HUES64 (cell line): ENCODE measurements around the gene RAD51D.
A peak's percentile ranks its signal among the peaks of the same experiment; 100 is the strongest.
"Not testable (repeated sequence)": the region's sequence is repeated elsewhere in the genome, so short reads cannot be mapped to it uniquely, and the experiment has no call there.

Experiments used
- H3K27ac ChIP-seq: 2 replicates; pipeline ENCODE4 v1.7.0; 2013; ENCODE audit warnings: low read depth, low read length, inconsistent platforms
- H3K27me3 ChIP-seq: 2 replicates; pipeline ENCODE4 v1.6.1; 2013; ENCODE audit warnings: mild to moderate bottlenecking, low read length; ENCODE audit not compliant: insufficient read depth
- H3K36me3 ChIP-seq: 2 replicates; pipeline ENCODE4 v1.6.1; 2013; ENCODE audit warnings: mild to moderate bottlenecking, low read length; ENCODE audit not compliant: insufficient read depth
- H3K4me1 ChIP-seq: 2 replicates; pipeline ENCODE4 v1.6.1; 2013; ENCODE audit warnings: mild to moderate bottlenecking, low read length, moderate library complexity; ENCODE audit not compliant: insufficient read depth
- H3K4me3 ChIP-seq: 2 replicates; pipeline ENCODE4 v1.5.1; 2013; ENCODE audit warnings: mild to moderate bottlenecking, low read length, moderate library complexity
- H3K9ac ChIP-seq: 2 replicates; pipeline ENCODE4 v1.6.1; 2013; ENCODE audit warnings: mild to moderate bottlenecking, low read depth, low read length
- H3K9me3 ChIP-seq: 2 replicates; pipeline ENCODE4 v1.6.1; 2013; ENCODE audit warnings: low read depth, low read length; ENCODE audit not compliant: insufficient read depth
- WGBS: fragments of 150-250, 120-280 bp; methylation state at CpG from one replicate; pipeline ENCODE4 v1.1.7; 2013; ENCODE audit warnings: missing lambda C conversion rate; 5-methylcytosine and 5-hydroxymethylcytosine counted together

RAD51D gene

DNA sequence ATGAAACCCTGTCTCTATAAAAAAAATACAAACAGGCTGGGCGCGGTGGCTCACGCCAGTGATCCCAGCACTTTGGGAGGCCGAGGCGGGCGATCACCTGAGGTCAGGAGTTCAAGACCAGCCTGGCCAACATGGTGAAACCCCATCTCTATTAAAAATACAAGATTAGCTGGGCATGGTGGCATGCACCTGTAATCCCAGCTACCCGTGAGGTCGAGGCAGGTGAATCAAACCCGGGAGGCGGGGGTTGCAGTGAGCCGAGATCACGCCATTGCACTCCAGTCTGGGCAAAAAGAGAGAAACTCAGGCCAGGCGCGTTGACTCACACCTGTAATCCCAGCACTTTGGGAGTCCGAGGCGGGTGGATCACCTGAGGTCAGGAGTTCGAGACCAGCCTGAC lies 8.9 kb downstream of the RAD51D start:
- H3K9me3 ChIP-seq, H3K27me3 ChIP-seq, H3K4me1 ChIP-seq, H3K4me3 ChIP-seq, H3K9ac ChIP-seq, H3K27ac ChIP-seq, H3K36me3 ChIP-seq: not testable (repeated sequence)
- WGBS, result 95% methylated on average over 17 of the region's 17 CpGs

DNA sequence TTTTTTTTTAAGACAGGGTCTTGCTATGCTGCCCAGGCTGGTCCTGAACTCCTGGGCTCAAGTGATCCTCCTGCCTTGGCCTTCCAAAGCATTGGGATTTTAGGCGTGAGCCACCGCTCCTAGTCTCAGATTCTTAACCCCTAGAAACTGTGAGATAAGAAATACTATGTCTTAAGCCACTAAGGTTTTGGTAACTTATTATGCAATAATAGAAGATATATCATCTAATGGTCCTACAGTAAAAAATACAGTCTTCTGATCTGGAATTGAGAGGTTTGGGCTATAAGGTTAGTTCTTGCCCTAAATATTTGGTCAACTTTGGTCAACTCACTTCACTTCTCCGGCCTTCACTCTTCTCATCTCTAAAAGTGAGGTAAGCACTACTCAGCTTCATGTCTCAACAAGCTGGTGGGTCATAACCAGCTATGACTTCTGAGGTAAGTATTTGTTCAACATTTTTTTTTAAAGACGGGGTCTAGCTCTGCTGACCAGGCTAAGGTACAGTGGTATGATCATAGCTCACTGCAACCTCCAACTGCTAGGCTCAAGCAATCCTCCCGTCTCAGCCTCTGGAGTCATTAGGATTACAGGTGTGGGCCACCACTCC lies 14.7 kb downstream of the RAD51D start:
- no peak overlapping the region for H3K4me3 ChIP-seq
- no peaks in the 10 kb centered on the region for H3K9me3 ChIP-seq
- peaks cover 41% of the 10 kb centered on the region for H3K36me3 ChIP-seq
- H3K27ac ChIP-seq, result no peak overlapping the region
- H3K9ac ChIP-seq, result no peak overlapping the region
- WGBS, result 95% methylated on average over 5 of the region's 5 CpGs
- H3K27me3 ChIP-seq, result no peaks in the 10 kb centered on the region
- no peaks in the 10 kb centered on the region for H3K4me1 ChIP-seq

DNA sequence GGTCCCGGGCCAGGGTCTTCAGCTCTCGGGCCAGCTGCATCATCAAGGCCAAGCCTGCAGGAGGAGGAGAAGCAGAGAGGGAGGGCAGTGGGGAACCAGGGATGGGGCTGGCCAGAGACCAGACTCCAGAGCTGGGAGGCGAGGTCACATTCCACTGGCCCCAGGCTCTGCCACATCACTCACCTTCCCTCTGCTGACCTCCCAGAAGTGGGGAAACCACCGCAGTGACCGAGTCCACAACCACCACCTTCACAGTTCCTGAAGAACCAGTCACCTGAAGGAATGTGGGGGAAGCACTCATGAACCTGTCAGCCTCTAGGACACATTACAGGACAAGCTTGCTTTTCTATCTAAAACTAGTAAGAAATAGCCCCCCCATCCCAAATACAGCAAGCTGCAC lies 16.4 kb downstream of the RAD51D start:
- H3K27me3 ChIP-seq, result no peaks in the 10 kb centered on the region
- H3K4me1 ChIP-seq, result no peaks in the 10 kb centered on the region
- peaks cover 50% of the 10 kb centered on the region for H3K36me3 ChIP-seq
- 93% methylated on average over 5 of the region's 5 CpGs for whole genome bisulfite sequencing
- no peak overlapping the region for H3K27ac ChIP-seq
- H3K4me3 ChIP-seq, result no peak overlapping the region
- no peak overlapping the region for H3K9ac ChIP-seq
- no peaks in the 10 kb centered on the region for H3K9me3 ChIP-seq

DNA sequence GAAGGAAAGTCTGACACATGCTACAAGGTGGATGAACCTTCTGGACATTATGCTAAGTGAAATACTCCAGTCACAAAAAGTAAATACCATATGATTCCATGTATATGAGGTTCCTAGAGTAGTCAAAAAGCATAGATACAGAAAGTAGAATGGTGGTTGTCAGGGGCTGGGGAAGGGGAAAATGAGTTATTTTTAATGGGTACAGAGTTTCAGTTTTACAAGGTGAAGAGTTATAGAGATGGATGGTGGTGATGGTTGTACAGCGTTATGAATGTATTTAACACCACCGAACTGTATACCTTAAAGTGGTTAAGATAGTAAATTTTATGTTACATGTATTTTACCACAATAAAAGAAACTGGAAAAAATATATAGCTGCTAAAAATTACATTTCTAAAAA lies 17.9 kb downstream of the RAD51D start:
- no peaks in the 10 kb centered on the region for H3K9me3 ChIP-seq
- H3K9ac ChIP-seq, result no peak overlapping the region
- WGBS, result 100% methylated on average over 1 of the region's 2 CpGs
- H3K27ac ChIP-seq, result no peak overlapping the region
- no peaks in the 10 kb centered on the region for H3K4me1 ChIP-seq
- H3K36me3 ChIP-seq, result peaks cover 50% of the 10 kb centered on the region
- no peak overlapping the region for H3K4me3 ChIP-seq
- H3K27me3 ChIP-seq, result no peaks in the 10 kb centered on the region

DNA sequence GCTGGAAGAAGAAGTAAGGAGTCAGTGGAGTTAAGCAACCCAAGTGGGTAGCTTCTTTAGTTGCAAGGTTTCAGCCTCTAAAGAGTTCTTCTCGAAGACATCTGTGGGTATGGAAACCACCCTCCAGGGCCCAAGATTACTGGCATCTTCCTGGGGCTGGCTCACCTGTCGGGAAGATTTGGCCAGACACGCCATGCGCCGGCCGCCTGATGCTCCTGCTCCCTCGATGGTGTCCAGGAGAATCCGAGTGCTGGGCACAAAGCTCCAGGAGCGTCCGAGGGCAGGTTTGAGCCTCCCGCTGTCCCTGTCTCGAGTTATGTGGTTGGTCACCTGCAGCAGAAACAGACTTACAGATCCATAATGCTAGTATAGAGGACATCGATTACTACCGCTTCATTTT lies 18.6 kb downstream of the RAD51D start:
- WGBS, result 97% methylated on average over 14 of the region's 14 CpGs
- peaks cover 45% of the 10 kb centered on the region for H3K36me3 ChIP-seq

DNA sequence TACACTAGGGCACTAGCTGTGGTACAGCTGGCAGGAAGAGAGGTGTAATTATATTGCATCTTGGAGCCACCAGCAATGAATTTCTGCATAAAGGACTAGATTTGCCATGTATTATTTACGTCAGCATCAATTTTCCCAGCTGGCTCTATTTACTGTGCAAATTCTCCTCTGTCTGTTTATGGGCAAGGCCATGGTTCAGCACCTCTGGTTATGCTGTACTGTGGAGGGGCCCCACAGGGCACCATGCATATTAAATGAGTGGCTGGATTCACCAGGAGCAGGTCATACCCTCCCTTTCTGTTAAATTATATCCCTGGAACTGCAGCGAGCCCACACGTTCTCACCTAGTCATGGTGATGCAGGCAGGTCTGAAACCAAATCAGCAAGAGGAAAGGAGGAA lies 19.8 kb downstream of the RAD51D start:
- no peak overlapping the region for H3K9ac ChIP-seq
- H3K36me3 ChIP-seq, result peaks cover 36% of the 10 kb centered on the region
- no peak overlapping the region for H3K4me3 ChIP-seq
- no peak overlapping the region for H3K27ac ChIP-seq
- WGBS, result 93% methylated on average over 3 of the region's 3 CpGs
- H3K27me3 ChIP-seq, result no peaks in the 10 kb centered on the region
- H3K4me1 ChIP-seq, result no peaks in the 10 kb centered on the region
- no peaks in the 10 kb centered on the region for H3K9me3 ChIP-seq

More for the DNA sequence above, 18.6 kb downstream of the RAD51D start:
- Histone ChIP-seq H3K27ac (no peak overlapping the region), H3K27me3 (no peaks in the 10 kb centered on the region), H3K9ac (no peak overlapping the region), H3K4me3 (no peak overlapping the region), H3K4me1 (no peaks in the 10 kb centered on the region), H3K9me3 (no peaks in the 10 kb centered on the region)

DNA sequence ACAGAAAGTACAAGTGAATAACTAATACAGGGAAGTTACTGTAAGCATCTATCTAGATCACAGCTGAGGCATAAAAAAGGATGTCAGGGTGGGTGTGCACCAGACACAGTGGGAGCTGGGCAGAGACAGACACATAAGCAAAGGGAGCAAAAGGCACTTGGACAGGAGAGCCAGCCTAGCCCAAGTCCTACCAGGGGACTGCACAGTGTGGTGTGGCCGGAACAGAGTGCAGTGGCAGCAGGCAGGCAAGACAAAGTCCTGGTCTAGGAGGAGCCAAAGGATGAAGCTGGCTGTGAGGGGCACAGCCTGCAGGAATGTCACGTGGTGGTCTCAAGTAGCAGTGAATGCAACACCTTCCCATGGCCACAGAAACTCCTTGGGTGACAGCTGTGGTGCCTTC lies 21.9 kb downstream of the RAD51D start:
- no peaks in the 10 kb centered on the region for H3K4me1 ChIP-seq
- H3K9me3 ChIP-seq, result no peaks in the 10 kb centered on the region
- H3K27ac ChIP-seq, result no peak overlapping the region
- no peak overlapping the region for H3K4me3 ChIP-seq
- peaks cover 29% of the 10 kb centered on the region for H3K36me3 ChIP-seq
- H3K9ac ChIP-seq, result no peak overlapping the region
- 90% methylated on average over 2 of the region's 2 CpGs for WGBS
- no peaks in the 10 kb centered on the region for H3K27me3 ChIP-seq

DNA sequence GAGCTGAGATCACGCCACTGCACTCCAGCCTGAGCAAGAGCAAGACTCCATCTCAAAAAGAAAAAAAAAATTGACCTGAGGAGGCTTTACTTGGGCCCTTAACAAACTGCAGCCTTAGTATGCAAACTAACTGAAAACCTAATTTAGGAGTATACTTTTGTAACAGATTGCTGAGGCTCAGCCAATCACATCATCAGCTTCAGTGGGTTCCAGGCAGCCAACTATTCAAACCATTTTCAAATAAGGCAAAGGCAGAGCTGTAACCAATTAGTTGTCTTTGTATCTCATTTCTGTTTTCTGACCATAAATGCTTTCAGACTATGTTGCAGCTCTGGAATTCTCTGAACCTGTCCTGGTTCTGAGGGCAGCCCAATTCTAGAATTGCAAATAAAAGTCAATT lies 23.9 kb downstream of the RAD51D start:
- 100% methylated on average over 1 of the region's 1 CpG for WGBS
- Histone ChIP-seq H3K27ac (no peak overlapping the region), H3K4me3 (no peak overlapping the region), H3K9ac (no peak overlapping the region), H3K36me3 (peaks cover 14% of the 10 kb centered on the region), H3K27me3 (no peaks in the 10 kb centered on the region), H3K9me3 (no peaks in the 10 kb centered on the region), H3K4me1 (no peaks in the 10 kb centered on the region)

DNA sequence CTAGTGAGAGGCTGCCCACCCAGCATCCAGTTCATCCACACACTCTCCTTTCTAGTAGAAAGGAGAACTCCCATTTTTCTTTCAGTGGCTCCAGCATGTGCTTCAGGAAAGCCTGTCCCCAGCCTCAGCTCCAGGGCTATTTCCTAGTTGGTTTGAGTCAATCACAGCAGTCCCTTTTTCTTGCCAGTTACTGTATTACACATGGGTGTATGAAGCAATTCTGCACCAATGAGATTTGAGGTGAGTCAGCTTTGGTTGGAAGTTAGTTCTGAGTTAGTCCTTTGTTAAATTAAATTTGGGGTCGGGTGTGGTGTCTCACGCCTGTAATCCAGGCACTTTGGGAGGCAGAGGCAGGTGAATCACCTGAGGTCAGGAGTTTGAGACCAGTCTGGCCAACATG lies 24.8 kb downstream of the RAD51D start:
- Histone ChIP-seq H3K9ac (peak overlapping the region; percentile 17; the same call in 1 of the 2 replicates), H3K27me3 (no peaks in the 10 kb centered on the region), H3K36me3 (peaks cover 8% of the 10 kb centered on the region; the same call in 1 of the 2 replicates), H3K9me3 (no peaks in the 10 kb centered on the region), H3K27ac (no peak overlapping the region), H3K4me1 (peaks cover 2% of the 10 kb centered on the region; the same call in 1 of the 2 replicates), H3K4me3 (no peak overlapping the region)
- 82% methylated on average over 2 of the region's 2 CpGs for WGBS

DNA sequence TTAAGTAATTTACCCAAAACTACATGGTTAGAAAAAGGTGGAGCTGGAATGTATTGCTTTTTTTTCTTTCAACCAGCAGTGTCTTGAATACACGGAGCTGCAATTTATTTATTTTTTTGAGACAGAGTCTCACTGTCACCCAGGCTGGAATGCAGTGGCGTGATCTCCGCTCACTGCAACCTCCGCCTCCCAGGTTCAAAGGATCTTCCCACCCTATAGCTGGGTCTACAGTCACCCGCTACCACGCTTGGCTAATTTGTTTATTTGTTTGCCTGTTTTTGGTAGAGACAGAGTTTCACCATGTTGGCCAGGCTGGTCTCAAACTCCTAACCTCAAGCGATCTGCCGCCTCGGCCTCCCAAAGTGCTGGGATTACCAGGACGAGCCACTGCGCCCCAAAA lies 29.0 kb downstream of the RAD51D start:
- H3K4me1 ChIP-seq, result peaks cover 31% of the 10 kb centered on the region
- not testable (repeated sequence) for H3K27ac ChIP-seq, H3K27me3 ChIP-seq, H3K9me3 ChIP-seq, H3K4me3 ChIP-seq, H3K9ac ChIP-seq, H3K36me3 ChIP-seq
- WGBS, result 98% methylated on average over 11 of the region's 11 CpGs

DNA sequence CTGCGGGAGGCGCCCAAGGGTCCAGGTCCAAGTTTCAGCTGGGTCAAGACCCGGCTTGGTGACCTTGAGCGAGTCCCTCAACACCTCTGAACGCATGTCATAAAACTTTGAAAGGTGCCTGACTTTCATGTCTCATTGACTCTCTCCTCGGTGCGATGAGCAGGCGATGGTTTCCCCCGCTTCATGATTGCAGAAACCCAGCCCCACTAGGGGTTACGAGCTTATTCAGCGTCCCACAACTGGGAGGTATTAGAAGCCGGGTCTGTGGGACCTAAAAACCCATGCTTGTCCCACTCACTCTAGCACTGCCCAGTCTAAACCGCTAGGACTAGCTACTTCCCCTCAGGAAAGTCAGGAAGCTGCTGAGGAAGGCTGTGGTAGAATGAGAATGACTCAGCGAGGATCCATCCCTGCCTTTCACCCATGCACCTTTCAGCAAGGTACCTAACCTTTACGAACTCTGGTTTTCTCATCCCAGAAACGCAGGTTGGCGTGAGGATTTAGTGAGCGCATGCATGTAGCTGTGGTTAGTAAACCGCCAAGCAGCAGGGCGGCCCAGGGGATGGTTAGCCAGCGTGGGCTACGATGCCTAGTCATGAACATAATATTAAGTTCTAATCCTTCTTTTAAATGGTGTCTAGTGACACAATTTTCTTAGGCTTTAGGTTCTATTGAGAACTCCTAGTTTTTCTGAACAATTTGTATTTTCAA lies 29.9 kb downstream of the RAD51D start:
- H3K4me1 ChIP-seq, result peaks cover 39% of the 10 kb centered on the region
- H3K36me3 ChIP-seq, result no peaks in the 10 kb centered on the region
- 44% methylated on average over 22 of the region's 22 CpGs for WGBS
- peak overlapping the region; percentile 62 for H3K27ac ChIP-seq
- H3K27me3 ChIP-seq, result peaks cover 8% of the 10 kb centered on the region; the same call in 1 of the 2 replicates
- no peaks in the 10 kb centered on the region for H3K9me3 ChIP-seq
- peak overlapping the region; percentile 52 for H3K4me3 ChIP-seq
- H3K9ac ChIP-seq, result peak overlapping the region; percentile 61
